GM19452 (cell line): Measurements from ENCODE around the gene GCNT1.
"Not testable (repeated sequence)": the region's sequence is repeated elsewhere in the genome, so short reads cannot be mapped to it uniquely, and the experiment has no call there.

Source experiments
- ATAC-seq: cut with Tn5 transposase; IDR thresholded peaks from one replicate; pipeline ENCODE4 v1.9.1; 2021; ENCODE audit not compliant: unreplicated experiment

GCNT1 gene

DNA sequence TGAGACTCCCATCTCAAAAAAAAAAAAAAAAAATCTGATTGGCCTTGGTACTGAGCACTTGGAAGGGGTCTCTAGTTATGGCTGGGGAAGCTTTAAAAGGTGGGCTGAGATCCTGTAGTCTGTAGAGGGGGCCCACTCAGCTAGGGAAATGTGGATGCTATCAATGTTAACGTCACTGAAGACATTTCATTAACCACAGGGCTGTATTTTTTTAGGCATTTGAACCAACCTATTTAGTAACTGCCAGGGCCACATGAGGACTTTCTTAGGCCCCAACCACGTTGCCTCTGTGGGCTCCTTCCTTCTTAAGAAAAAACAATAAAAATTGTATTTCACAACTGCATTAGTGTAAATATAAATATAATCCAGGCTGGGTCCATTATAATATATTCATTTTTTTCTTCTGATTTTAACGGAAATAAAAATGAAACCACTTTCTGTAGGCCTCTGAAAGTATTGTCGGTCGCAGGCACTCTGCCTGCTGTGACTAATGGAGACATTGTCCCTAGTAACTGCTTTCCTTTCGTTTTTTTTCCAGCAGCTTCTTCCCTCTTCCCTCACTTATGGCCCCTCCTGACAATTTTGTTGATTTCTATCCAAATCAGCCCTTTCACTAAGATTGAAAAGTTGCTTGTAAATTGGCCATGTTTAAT, 71.6 kb downstream of the GCNT1 start:
- ATAC-seq: no peak

DNA sequence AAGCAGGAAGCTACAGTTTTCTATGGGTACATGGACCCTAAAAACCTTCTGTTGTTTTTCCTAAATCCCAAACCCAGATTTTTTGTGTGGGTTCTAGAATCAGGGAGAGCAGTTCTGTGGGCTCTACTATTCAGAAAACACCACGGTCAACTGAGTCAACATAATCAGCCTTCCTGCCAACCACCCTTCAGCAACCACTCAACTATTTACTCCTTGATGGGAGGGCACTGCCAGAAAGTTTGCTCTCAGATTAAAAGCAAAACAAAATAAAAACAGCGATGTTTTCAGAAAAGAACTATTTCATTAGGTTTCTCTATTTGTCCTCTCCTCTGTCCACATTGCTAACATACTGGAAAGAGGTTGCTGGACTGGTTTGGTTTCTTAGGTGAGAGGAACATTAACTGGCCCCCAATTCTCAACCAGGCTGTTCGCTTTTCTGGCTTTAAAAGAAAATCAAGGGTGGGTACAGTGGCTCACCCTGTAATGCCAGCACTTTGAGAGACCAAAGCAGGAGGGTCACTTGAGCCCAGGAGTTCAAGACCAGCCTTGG, 72.3 kb downstream of the GCNT1 start:
- no peak for ATAC-seq

DNA sequence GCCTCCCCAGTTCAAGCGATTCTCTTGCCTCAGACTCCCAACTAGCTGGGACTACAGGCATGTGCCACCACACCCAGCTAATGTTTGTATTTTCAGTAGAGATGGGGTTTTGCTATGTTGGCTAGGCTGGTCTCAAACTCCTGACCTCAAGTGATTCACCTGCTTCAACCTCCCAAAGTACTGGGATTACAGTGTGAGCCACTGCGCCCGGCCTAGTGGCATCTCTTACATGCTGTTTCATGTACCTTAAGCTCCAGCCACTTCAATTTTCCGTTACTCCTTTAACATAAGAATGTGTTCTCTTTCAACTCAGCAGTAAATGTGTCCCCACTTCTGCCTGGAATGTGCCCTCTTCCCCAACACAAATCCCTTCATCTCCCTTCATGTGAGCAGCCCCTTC, 73.9 kb downstream of the GCNT1 start:
- ATAC-seq: not testable (repeated sequence)

DNA sequence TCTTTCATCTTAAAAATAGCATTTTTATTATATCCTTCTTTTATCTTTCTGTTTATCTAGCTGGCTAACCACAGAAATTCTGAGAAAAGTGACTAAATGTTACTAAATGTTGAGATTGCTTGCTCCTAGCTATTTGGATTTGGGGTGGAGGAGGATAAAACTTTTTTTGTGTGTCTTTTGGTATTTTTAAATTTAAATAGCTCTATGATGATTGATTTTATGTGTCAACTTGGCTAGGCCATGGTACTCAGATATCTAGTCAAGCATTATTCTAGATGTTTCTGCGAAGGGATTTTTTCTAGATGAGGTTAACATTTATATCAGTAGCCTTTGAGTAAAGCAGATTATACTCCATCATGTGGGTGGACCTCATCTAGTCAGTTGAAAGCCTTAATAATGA, 75.0 kb downstream of the GCNT1 start:
- ATAC-seq: no peak

DNA sequence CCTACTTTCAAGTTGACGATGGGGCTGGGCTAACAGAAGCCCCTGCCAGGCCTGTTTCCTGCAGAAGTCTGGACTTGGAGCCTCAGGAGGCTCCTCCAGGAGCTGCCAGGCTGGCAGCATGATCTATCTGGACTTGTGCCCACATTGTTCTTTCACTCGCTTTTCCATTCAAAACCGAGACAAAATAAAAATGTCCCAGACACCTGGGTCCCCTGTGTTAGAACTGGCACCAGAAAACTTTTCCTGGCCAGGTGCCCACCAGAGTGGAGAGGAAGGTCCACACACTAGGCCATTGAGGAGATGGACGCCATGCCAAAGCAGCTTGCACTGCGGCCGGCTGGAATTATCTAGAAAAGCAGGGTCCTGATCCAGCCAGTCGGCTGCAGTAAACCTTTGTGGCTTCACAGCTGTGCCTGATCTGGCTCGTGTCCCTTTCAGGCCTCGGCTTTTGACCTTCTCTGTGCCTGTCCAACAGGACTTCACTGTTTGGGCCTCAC, 78.2 kb downstream of the GCNT1 start:
- no peak for ATAC-seq

DNA sequence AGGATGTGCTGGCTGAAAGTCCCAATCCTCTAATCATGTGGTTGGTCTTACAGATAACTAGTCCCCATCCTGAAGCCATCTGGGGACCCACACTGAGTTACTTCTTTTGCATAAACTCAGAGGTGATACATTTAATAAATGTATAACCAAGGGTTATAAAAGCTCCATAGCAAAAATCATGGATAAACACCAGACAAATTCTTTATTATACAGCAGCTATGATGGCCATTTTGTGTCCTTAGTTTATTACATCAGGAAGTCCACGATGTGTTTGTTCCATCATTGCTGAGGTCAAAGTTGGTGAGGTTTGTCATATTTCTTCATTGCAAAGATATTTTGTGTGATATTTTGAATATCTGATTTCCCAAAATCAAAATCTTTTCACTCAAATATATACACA, 80.2 kb downstream of the GCNT1 start:
- no peak for ATAC-seq

DNA sequence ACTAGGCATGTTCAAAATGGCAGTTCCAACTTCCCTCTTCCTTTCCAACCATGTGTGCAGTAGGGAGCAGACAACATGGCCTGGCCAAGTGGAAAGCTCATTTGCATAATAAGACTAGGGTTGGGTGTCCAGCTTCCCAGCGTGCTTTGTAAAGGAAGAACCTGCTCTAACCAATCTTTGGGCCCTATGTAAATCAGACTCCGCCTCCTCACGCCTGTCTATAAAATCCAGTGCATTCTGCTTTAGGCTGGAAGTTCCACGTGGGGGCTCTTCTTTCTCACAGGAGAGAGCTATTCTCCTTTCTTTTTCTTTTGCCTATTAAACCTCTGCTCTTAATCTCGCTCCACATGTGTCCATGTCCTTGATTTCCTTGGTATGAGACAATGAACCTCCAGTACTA, 83.4 kb downstream of the GCNT1 start:
- ATAC-seq: no peak

DNA sequence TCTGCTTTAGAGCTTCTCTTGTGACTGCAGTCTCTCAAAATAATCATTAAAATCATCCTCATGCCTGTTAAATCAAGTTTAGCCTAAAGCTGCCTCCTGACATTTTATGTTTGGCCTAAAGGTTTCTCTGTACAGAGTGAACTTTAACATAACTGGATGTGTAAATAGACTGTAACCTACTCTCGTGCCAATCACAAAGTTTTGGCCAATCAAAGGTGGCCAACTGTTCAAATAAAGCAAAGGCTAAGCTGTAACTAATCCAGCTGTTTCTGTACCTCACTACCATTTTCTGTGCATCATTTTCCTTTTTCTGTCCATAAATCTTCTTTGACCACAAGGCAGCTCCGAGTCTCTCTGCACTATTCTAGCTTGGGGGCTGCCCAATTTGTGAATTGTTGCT, 86.2 kb downstream of the GCNT1 start:
- ATAC-seq: no peak

DNA sequence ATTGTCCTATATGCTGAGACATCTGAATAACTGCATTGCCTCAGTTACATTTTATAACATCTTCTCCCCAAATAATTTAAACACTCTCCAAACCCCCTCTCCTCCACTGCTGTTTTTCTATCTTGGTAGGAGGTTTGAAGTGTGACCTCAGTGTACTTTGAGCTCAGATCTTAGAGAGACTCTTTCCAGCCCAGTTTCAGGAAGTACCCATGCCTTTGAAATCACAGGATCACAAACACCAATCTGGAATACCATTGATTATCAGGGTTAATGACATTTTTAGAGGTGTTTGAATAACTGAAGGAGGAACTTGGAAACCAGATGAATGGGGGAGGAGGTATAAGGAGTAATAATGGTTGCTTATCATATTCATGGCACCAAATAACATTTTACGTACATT, 93.2 kb downstream of the GCNT1 start:
- ATAC-seq: no peak

DNA sequence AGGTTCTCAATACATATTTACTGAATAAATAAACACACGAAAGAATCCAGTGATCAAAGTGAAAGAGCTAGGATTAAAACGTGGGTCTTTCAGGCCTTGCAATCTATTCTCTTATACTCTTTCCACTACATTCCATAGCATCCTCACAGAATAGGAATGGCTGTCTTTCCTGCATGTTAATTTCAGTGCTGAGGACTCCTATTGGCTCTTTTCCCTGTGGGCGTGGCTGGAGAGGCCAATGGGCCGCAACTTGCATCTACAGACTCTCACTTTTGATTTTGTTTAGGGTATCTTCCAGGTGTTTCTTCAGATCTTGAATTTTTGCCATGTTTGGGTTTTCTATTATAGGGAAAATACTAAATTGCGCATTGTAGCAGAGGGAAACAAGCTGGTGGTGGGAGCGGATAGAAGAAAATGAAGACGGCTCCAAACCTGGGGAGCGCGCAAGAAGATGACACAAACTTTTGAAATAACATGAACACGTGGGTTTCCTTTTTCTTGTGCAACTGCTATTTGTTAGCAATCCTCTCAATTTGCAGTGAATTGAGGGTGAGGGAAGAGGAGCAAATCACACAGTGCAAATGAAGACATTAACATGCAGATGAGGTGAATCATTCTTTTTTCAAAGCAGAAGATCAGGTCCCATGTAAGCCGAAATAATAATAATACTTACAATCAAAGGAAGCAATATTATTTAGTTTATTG, 93.9 kb downstream of the GCNT1 start:
- no peak for ATAC-seq

DNA sequence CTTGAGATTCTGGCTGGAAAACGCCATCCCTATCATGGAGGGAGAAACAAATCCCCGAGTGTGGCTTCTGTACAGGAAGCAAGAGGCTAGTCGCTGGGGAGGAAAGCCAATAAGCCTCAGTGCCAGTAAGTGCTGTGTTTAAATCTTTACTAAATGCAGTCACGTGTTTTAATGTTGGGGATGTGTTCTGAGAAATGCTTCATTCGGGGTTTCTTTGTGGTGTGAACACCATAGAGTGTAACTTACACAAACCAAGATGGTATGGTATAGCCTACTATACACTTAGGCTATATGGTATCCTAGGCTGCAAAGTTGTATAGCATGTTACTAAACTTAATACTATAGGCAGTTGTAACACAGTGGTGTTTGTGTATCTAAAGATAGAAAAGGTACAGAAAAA, 94.7 kb downstream of the GCNT1 start:
- no peak for ATAC-seq
